HG02840 (cell line): ENCODE results near the gene LONRF2.

Source experiments
- ATAC-seq: cut with Tn5 transposase; IDR thresholded peaks from one replicate; pipeline ENCODE4 v1.9.1; 2021; ENCODE audit warnings: mild to moderate bottlenecking, moderate library complexity, moderate number of reproducible peaks; ENCODE audit not compliant: unreplicated experiment, low FRiP score

Gene LONRF2

GRCh38 chr2:100301881-100302584, 20.3 kb downstream of the LONRF2 start:
- no peak for ATAC-seq

GRCh38 chr2:100299548-100299947, 22.8 kb downstream of the LONRF2 start:
- ATAC-seq, result no peak

GRCh38 chr2:100297511-100297910, 24.8 kb downstream of the LONRF2 start:
- ATAC-seq, result no peak

GRCh38 chr2:100294162-100294497, 28.2 kb downstream of the LONRF2 start:
- no peak for ATAC-seq

- ATAC-seq, result no peak
Measured at GRCh38 chr2:100293341-100294161, 28.8 kb downstream of the LONRF2 start.

GRCh38 chr2:100292022-100292580, 30.2 kb downstream of the LONRF2 start:
- no peak for ATAC-seq

GRCh38 chr2:100291152-100291970, 30.9 kb downstream of the LONRF2 start:
- ATAC-seq, result no peak

GRCh38 chr2:100290718-100291151, 31.6 kb downstream of the LONRF2 start:
- ATAC-seq, result no peak

GRCh38 chr2:100289020-100289419, 33.3 kb downstream of the LONRF2 start:
- no peak for ATAC-seq

GRCh38 chr2:100286318-100286717, 36.0 kb downstream of the LONRF2 start:
- ATAC-seq, result no peak

GRCh38 chr2:100285691-100286090, 36.6 kb downstream of the LONRF2 start:
- ATAC-seq, result no peak

GRCh38 chr2:100285011-100285410, 37.3 kb downstream of the LONRF2 start:
- no peak for ATAC-seq

- ATAC-seq, result no peak
Measured at GRCh38 chr2:100283724-100284501, 38.4 kb downstream of the LONRF2 start.

- ATAC-seq, result no peak
Measured at GRCh38 chr2:100281521-100282438, 40.5 kb downstream of the LONRF2 start.

GRCh38 chr2:100279586-100280534, 42.4 kb downstream of the LONRF2 start:
- no peak for ATAC-seq

- ATAC-seq, result no peak
Measured at GRCh38 chr2:100278986-100279385, 43.3 kb downstream of the LONRF2 start.

GRCh38 chr2:100278501-100278900, 43.8 kb downstream of the LONRF2 start:
- no peak for ATAC-seq
